Progenitor cell of endocrine pancreas (in vitro differentiated cells): ENCODE measurements around the gene CLEC19A. TPM values are rescaled to one million over a fixed set of nuclear protein-coding genes. Genes with fewer than 3 reads are reported as not detected.

ENCODE experiments used
- DNase-seq: peaks from one replicate; pipeline ENCODE4 v3.0.0; 2021; ENCODE audit warnings: low spot score; ENCODE audit not compliant: unreplicated experiment
- H3K27ac Mint-ChIP-seq: 2 replicates; pipeline ENCODE4 v1.8.0; 2021; ENCODE audit warnings: mild to moderate bottlenecking, moderate library complexity, mixed read lengths
- H3K27me3 Mint-ChIP-seq: 2 replicates; pipeline ENCODE4 v1.8.0; 2021; ENCODE audit warnings: mixed read lengths
- H3K36me3 Mint-ChIP-seq: 2 replicates; pipeline ENCODE4 v1.8.0; 2022; ENCODE audit warnings: mixed read lengths; ENCODE audit not compliant: insufficient read depth
- H3K4me1 Mint-ChIP-seq: 2 replicates; pipeline ENCODE4 v1.8.0; 2021; ENCODE audit warnings: low read depth, mixed read lengths
- H3K4me3 Mint-ChIP-seq: 2 replicates; pipeline ENCODE4 v1.8.0; 2021; ENCODE audit warnings: low read depth, mild to moderate bottlenecking, moderate library complexity, mixed read lengths
- H3K9me3 Mint-ChIP-seq: 2 replicates; pipeline ENCODE4 v1.8.0; 2021; ENCODE audit warnings: low read depth, mixed read lengths
- total RNA-seq: library from RNA; stranded (reverse); gene quantifications from 2 replicates; pipeline ENCODE4 v1.2.1, GENCODE V29; 2021
- TF ChIP-seq, protein P1 (sequence below): fragments of 200-600 bp; sonication (generic); IDR thresholded peaks from one replicate; pipeline ENCODE4 v1.5.0; 2021; ENCODE audit warnings: antibody characterized with exemption, mild to moderate bottlenecking; ENCODE audit not compliant: unreplicated experiment

CLEC19A gene
- total RNA-seq, 1 donor from 2014 or later, result not detected

DNA sequence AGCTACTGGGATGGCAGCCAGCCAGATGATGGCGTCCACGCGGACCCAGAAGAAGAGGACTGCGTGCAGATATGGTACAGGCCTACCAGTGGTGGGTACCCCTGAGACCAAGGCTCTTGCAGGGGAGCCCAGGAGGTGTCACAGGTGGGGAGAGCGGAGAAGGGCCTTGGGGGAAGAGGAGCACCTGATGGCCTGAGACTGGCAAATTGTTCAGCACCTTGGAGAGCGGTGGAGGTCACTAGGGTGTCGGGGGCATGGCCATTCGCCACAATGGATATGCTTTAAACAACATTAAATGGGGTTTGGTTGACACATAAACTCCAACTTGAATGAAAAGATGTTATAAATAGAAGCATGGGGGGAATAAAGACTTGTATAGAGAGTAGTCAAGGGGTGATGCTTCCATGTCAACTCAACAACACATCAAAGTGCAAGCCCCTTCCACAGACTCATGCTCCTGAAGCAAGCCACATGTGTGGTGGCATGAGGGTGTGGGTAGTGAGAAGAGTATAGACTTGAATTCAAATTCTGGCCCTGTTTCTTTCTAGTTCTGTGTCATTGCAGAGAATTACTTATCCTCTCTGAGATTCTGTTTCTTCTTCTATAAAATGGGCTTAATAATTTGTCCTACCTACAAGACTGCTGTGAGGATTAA, 22.2 kb downstream of the CLEC19A start:
- Mint-ChIP-seq H3K27ac (no peak overlapping the region), H3K27me3 (peaks cover 4% of the 10 kb centered on the region)
- peak; percentile 65 for DNase-seq

DNA sequence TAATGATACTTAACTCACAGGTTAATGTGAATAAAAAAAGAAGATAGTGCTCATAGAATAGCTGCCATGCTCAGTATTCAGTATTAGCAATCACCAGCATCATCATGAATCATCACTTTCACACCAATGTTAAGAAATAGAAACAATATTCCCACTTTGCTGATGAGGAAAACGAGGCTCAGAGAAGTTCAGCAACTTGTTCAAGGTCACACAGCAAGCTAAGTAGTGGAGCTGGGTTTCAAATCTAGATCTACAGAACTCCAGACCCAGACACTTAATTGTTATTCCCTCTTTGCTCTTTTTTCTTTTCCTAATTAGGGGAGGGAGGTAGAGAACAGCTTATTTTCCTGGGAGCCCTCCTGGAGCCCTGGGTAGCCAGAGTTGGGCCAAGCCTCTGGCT, 22.9 kb downstream of the CLEC19A start:
- Mint-ChIP-seq H3K27ac (no peak overlapping the region), H3K27me3 (peaks cover under 1% of the 10 kb centered on the region), H3K36me3 (no peaks in the 10 kb centered on the region), H3K4me3 (no peak overlapping the region), H3K4me1 (no peaks in the 10 kb centered on the region), H3K9me3 (peaks cover 3% of the 10 kb centered on the region)
- DNase-seq, result no peak
- TF ChIP-seq, protein P1, sequence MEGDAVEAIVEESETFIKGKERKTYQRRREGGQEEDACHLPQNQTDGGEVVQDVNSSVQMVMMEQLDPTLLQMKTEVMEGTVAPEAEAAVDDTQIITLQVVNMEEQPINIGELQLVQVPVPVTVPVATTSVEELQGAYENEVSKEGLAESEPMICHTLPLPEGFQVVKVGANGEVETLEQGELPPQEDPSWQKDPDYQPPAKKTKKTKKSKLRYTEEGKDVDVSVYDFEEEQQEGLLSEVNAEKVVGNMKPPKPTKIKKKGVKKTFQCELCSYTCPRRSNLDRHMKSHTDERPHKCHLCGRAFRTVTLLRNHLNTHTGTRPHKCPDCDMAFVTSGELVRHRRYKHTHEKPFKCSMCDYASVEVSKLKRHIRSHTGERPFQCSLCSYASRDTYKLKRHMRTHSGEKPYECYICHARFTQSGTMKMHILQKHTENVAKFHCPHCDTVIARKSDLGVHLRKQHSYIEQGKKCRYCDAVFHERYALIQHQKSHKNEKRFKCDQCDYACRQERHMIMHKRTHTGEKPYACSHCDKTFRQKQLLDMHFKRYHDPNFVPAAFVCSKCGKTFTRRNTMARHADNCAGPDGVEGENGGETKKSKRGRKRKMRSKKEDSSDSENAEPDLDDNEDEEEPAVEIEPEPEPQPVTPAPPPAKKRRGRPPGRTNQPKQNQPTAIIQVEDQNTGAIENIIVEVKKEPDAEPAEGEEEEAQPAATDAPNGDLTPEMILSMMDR, result no peak

More for the DNA sequence above, 22.2 kb downstream of the CLEC19A start:
- Mint-ChIP-seq H3K4me1 (no peaks in the 10 kb centered on the region), H3K9me3 (peaks cover 6% of the 10 kb centered on the region), H3K36me3 (no peaks in the 10 kb centered on the region), H3K4me3 (no peak overlapping the region)
- TF ChIP-seq, protein P1, result no peak

DNA sequence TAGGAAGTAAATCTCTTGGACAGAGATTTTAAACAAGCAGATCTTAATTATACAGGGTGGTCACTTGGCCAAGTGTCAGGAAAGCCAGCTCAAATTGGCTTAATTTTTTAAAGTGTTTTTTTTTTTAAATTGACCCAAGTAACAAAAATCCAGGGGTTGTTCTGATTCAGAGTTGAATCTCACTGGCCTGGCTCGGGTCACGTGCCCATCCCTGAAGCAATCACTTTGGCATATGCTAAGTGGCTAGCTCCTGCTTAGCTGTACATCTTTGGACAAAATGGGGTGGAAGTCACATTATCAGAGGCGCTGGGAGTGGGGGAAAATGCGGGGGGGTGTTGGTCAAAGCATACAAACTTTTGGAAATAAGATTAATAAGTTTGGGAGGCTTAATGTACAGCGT, 23.6 kb downstream of the CLEC19A start:
- no peaks in the 10 kb centered on the region for H3K4me1 Mint-ChIP-seq
- H3K9me3 Mint-ChIP-seq, result peaks cover 3% of the 10 kb centered on the region
- DNase-seq, result no peak
- no peak overlapping the region for H3K4me3 Mint-ChIP-seq
- no peak overlapping the region for H3K27ac Mint-ChIP-seq
- no peaks in the 10 kb centered on the region for H3K36me3 Mint-ChIP-seq
- TF ChIP-seq, protein P1, result no peak
- H3K27me3 Mint-ChIP-seq, result no peaks in the 10 kb centered on the region

DNA sequence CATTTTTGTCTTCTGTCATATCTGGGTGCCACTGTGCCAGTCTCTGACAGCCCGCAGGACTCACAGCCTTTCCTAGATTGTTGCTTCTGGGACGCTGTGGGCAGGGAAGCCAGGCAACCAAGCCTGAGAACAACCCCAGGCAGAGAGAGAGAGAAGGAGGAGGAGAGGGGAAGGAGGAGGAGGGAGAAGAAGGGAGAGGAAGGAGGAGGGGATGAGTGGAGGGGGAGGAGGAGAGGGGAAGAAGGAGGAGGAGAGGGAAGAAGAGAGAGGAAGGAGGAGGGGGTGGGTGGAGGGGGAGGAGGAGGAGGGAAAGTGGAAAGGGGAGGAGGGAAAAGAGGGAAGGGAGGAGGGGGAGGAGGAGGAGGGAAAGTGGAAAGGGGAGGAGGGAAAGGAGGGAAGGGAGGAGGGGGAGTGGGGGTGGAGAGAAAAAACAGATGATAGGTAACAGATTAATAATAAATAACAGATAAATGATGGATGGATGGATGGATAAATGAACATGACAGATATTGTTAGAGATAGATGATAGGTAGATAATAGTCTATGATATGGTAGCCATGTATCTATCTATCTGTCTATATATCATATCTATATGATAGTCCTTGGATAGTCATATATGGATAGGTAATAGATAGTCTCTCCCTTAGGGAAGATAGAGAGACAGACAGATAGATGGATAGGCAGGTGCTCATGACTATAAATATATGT, 29.3 kb downstream of the CLEC19A start:
- TF ChIP-seq, protein P1, result no peak
- no peaks in the 10 kb centered on the region for H3K36me3 Mint-ChIP-seq
- no peaks in the 10 kb centered on the region for H3K4me1 Mint-ChIP-seq
- no peak overlapping the region for H3K27ac Mint-ChIP-seq
- DNase-seq, result no peak
- no peak overlapping the region for H3K4me3 Mint-ChIP-seq
- no peaks in the 10 kb centered on the region for H3K27me3 Mint-ChIP-seq
- H3K9me3 Mint-ChIP-seq, result peaks cover 3% of the 10 kb centered on the region

DNA sequence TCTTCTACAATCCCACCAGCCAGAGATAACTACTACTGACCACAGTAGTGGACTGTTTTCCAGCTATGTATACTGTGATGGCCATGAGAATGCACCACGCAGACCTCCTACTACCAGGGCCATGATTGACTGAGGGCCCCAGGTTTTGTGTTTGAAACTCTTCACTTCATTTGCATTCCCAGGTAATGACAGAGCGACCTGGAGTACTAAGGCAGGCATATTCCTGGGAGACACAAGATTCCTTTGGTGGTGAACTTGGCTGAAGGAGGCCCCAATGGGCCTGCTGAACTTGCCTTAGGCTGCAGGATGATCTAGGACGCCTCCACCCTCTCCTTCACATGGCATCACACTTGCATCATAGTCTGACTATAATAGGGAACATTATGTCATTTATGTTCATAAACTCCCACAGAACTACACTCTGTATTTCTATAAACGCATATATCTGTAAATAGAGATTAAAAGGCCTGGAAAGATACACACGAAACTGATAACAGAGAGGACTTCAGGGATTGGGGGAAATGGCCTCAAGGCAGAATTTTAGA, 30.4 kb downstream of the CLEC19A start:
- no peak overlapping the region for H3K4me3 Mint-ChIP-seq
- H3K36me3 Mint-ChIP-seq, result no peaks in the 10 kb centered on the region
- TF ChIP-seq, protein P1, result no peak
- H3K27ac Mint-ChIP-seq, result no peak overlapping the region
- DNase-seq, result no peak
- no peaks in the 10 kb centered on the region for H3K4me1 Mint-ChIP-seq
- H3K9me3 Mint-ChIP-seq, result peaks cover 3% of the 10 kb centered on the region
- no peaks in the 10 kb centered on the region for H3K27me3 Mint-ChIP-seq
